ENCODE results near the gene CELA1. TPM values are rescaled to one million over a fixed set of nuclear protein-coding genes. Genes with fewer than 3 reads are reported as not detected.

CELA1 gene
- polyA plus RNA-seq, 1 donor from 2014 or later = not detected

DNA sequence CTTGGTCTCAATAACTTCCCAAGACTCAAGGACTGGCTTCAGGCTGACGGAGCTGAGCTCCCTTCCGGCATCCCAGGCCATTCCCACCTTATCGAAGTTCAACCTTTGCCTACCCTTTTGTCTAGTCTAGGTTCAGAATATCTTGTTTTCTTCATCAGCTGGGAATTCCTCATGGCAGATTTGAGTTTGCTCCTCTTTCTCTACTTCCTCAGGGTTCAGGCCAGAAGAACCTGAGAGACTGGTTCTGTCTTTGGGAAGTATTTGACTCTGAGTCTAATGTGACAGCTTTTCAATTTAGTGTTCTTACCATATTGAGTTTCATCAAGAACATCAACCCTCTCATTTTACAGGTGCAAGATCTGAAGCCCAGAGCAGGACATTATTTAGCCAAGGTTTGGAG is 24.6 kb downstream of the CELA1 start:
- H2AFZ ChIP-seq (ENCODE audit: low read depth, low read length) = no peak overlapping the region
- H4K20me1 ChIP-seq (ENCODE audit: insufficient read depth) = no peaks in the 10 kb centered on the region
- no peak overlapping the region for H3K27ac ChIP-seq (ENCODE audit: low read length)
- H3K9me2 ChIP-seq (ENCODE audit: insufficient read depth, low read length) = no peaks in the 10 kb centered on the region
- no peak overlapping the region for H3K9ac ChIP-seq (ENCODE audit: low read length)
- no peak overlapping the region for H3K4me3 ChIP-seq (ENCODE audit: low read length)
- H3K79me2 ChIP-seq (replicated peaks; ENCODE audit: insufficient read depth, low read length) = no peaks in the 10 kb centered on the region
- H3K27me3 ChIP-seq (ENCODE audit: insufficient read depth, low read depth, low read length) = no peaks in the 10 kb centered on the region
- no peak for TF ChIP-seq POLR2AphosphoS5 (IDR thresholded peaks at IDR 0.05)
- no peak for TF ChIP-seq EP300 (conservative IDR thresholded peaks at IDR 0.05; ENCODE audit: poor library complexity, severe bottlenecking)
- TF ChIP-seq, protein P1, sequence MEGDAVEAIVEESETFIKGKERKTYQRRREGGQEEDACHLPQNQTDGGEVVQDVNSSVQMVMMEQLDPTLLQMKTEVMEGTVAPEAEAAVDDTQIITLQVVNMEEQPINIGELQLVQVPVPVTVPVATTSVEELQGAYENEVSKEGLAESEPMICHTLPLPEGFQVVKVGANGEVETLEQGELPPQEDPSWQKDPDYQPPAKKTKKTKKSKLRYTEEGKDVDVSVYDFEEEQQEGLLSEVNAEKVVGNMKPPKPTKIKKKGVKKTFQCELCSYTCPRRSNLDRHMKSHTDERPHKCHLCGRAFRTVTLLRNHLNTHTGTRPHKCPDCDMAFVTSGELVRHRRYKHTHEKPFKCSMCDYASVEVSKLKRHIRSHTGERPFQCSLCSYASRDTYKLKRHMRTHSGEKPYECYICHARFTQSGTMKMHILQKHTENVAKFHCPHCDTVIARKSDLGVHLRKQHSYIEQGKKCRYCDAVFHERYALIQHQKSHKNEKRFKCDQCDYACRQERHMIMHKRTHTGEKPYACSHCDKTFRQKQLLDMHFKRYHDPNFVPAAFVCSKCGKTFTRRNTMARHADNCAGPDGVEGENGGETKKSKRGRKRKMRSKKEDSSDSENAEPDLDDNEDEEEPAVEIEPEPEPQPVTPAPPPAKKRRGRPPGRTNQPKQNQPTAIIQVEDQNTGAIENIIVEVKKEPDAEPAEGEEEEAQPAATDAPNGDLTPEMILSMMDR (IDR thresholded peaks at IDR 0.05; ENCODE audit: poor library complexity, severe bottlenecking) = no peak
- TF ChIP-seq TAF1 (IDR thresholded peaks at IDR 0.05; ENCODE audit: low read depth) = no peak
- no peak for TF ChIP-seq SMC3 (conservative IDR thresholded peaks at IDR 0.05; ENCODE audit: poor library complexity)
- no peak for TF ChIP-seq EZH2 (IDR thresholded peaks at IDR 0.05; ENCODE audit: borderline replicate concordance, insufficient read depth, low read length, poor library complexity, severe bottlenecking)
- TF ChIP-seq MXI1 (conservative IDR thresholded peaks at IDR 0.05; ENCODE audit: poor library complexity, severe bottlenecking) = no peak
- TF ChIP-seq, protein P2, sequence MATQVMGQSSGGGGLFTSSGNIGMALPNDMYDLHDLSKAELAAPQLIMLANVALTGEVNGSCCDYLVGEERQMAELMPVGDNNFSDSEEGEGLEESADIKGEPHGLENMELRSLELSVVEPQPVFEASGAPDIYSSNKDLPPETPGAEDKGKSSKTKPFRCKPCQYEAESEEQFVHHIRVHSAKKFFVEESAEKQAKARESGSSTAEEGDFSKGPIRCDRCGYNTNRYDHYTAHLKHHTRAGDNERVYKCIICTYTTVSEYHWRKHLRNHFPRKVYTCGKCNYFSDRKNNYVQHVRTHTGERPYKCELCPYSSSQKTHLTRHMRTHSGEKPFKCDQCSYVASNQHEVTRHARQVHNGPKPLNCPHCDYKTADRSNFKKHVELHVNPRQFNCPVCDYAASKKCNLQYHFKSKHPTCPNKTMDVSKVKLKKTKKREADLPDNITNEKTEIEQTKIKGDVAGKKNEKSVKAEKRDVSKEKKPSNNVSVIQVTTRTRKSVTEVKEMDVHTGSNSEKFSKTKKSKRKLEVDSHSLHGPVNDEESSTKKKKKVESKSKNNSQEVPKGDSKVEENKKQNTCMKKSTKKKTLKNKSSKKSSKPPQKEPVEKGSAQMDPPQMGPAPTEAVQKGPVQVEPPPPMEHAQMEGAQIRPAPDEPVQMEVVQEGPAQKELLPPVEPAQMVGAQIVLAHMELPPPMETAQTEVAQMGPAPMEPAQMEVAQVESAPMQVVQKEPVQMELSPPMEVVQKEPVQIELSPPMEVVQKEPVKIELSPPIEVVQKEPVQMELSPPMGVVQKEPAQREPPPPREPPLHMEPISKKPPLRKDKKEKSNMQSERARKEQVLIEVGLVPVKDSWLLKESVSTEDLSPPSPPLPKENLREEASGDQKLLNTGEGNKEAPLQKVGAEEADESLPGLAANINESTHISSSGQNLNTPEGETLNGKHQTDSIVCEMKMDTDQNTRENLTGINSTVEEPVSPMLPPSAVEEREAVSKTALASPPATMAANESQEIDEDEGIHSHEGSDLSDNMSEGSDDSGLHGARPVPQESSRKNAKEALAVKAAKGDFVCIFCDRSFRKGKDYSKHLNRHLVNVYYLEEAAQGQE (IDR thresholded peaks at IDR 0.05; ENCODE audit: borderline replicate concordance) = no peak
- TF ChIP-seq RAD21 (conservative IDR thresholded peaks at IDR 0.05) = no peak
- H3K9me3 ChIP-seq (ENCODE audit: low read length) = no peaks in the 10 kb centered on the region
- H3K36me3 ChIP-seq (ENCODE audit: insufficient read depth, low read length) = no peaks in the 10 kb centered on the region
- no peaks in the 10 kb centered on the region for H3F3A ChIP-seq (ENCODE audit: insufficient read depth, low read length, poor library complexity, severe bottlenecking)
- no peak overlapping the region for H3K4me2 ChIP-seq (ENCODE audit: low read length)

DNA sequence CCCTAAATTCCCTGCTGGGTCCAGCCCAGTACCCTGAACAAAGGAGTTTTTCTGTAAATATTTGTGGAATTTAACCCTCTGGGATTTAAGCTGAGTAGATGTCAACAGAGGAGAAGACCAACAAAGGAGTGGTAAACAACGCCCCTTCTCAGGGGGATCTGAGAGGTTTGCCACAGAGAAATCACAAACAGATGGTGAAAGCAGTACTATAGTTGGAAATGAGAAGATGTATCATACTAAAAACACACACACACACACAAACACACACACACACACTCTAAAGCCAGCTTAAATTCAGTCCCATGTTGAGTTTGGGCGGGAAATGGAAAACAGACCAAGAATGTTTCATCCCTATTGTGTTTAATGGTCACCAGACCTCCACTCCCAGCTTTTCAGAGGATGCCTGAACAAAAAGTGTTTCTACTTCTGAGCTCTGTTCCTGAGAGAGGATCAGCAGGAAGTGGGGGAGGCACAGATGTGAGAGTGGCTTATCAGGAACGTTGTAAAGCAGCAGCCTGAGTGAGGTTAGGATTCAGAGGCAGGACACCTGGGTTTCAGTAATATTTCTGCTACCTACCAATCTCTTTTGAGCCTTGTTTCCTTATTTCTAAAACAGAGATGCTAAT is 25.7 kb downstream of the CELA1 start:
- H3K4me2 ChIP-seq (ENCODE audit: low read length) = no peak overlapping the region
- no peak overlapping the region for H3K9ac ChIP-seq (ENCODE audit: low read length)
- H3K27me3 ChIP-seq (ENCODE audit: insufficient read depth, low read depth, low read length) = no peaks in the 10 kb centered on the region
- H3K4me3 ChIP-seq (ENCODE audit: low read length) = no peak overlapping the region
- H3K79me2 ChIP-seq (replicated peaks; ENCODE audit: insufficient read depth, low read length) = no peaks in the 10 kb centered on the region
- no peak overlapping the region for H2AFZ ChIP-seq (ENCODE audit: low read depth, low read length)
- no peaks in the 10 kb centered on the region for H3K36me3 ChIP-seq (ENCODE audit: insufficient read depth, low read length)
- no peaks in the 10 kb centered on the region for H4K20me1 ChIP-seq (ENCODE audit: insufficient read depth)
- no peak for TF ChIP-seq TAF1 (IDR thresholded peaks at IDR 0.05; ENCODE audit: low read depth)
- TF ChIP-seq SMC3 (conservative IDR thresholded peaks at IDR 0.05; ENCODE audit: poor library complexity) = no peak
- TF ChIP-seq EP300 (conservative IDR thresholded peaks at IDR 0.05; ENCODE audit: poor library complexity, severe bottlenecking) = no peak
- no peak for TF ChIP-seq RAD21 (conservative IDR thresholded peaks at IDR 0.05)
- no peak for TF ChIP-seq EZH2 (IDR thresholded peaks at IDR 0.05; ENCODE audit: borderline replicate concordance, insufficient read depth, low read length, poor library complexity, severe bottlenecking)
- no peak for TF ChIP-seq POLR2AphosphoS5 (IDR thresholded peaks at IDR 0.05)
- TF ChIP-seq, protein P1 (IDR thresholded peaks at IDR 0.05; ENCODE audit: poor library complexity, severe bottlenecking) = no peak
- TF ChIP-seq, protein P2 (IDR thresholded peaks at IDR 0.05; ENCODE audit: borderline replicate concordance) = no peak
- no peak for TF ChIP-seq MXI1 (conservative IDR thresholded peaks at IDR 0.05; ENCODE audit: poor library complexity, severe bottlenecking)
- no peaks in the 10 kb centered on the region for H3F3A ChIP-seq (ENCODE audit: insufficient read depth, low read length, poor library complexity, severe bottlenecking)
- no peaks in the 10 kb centered on the region for H3K9me3 ChIP-seq (ENCODE audit: low read length)
- H3K9me2 ChIP-seq (ENCODE audit: insufficient read depth, low read length) = no peaks in the 10 kb centered on the region
- H3K27ac ChIP-seq (ENCODE audit: low read length) = no peak overlapping the region
